OCI-M1 (cell line): ENCODE results near the gene SIRPA.

ENCODE experiments used
- DNase-seq: peaks from one replicate; lab custom pipeline; 2025; lab: John Stamatoyannopoulos, UW

The SIRPA gene

DNA sequence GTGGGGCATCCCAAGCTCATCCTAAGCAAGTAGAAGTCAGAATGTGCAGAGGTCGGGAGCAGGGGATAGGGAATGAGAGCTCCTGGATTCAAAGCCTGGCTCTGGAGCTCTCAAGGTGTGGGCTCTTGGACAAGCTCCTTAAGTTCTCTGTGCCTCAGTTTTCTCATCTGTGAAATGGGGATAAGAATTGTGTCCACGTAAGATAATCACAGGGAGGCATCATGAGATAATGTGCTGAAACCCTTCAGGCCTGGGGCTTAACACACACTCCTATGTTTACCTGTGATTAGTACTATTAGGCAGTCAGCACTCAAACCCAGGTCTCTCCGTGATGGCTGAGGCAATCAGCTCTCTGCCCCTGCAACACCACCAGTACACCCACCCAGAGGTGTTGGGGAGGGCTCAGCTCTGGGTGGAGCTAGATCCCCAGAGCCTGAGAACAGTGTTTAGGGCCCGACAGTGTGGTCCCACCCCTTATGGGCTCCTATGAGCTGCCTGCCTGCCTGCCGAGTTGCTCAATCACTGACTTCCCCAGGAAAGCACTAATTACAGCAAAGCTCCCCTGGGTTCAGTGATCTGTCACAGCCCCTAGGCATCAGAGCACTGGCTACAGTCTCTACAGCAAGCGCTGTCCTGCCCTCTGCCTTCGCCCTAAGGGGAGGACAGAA, 6.3 kb upstream of the SIRPA start:
- peak; percentile 55 for DNase-seq

DNA sequence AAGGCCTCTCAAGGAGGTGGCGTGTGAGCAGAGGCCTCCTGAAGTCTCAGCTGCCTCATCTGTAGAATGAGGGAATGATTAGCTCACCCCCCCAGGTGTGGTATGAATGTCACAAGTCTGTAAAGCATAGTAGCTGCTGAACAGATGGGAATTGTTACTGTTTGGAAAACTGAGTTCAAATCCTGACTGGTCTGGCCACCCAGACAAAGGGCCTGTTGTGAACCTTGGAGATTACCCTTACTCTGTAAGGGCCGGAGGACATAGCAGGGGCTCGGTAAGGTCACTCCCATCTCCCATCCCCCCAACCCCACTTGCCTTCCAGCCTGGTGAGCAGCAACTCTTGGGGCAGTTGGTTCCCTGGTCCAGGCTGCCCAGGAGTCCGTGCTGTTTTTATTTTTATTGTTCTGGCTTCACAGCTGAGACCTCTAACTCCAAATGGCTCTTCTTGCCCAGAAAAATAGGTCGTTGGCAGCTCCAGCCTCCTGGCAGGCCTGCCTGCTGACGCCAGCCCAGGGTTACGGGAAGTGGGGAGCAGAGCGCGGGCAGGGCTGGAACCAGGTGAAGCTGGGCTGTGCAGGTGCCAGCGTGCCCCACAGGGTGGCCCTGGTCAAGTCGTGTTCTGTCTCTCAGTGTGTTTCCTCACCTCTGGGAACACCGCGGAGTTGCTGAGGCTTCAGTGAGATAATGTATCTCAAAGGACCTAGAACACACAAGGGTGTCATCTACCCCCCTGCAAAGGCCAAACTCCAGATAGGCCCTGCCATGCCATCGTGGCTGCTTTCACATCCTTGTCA, 4.5 kb upstream of the SIRPA start:
- DNase-seq: no peak

DNA sequence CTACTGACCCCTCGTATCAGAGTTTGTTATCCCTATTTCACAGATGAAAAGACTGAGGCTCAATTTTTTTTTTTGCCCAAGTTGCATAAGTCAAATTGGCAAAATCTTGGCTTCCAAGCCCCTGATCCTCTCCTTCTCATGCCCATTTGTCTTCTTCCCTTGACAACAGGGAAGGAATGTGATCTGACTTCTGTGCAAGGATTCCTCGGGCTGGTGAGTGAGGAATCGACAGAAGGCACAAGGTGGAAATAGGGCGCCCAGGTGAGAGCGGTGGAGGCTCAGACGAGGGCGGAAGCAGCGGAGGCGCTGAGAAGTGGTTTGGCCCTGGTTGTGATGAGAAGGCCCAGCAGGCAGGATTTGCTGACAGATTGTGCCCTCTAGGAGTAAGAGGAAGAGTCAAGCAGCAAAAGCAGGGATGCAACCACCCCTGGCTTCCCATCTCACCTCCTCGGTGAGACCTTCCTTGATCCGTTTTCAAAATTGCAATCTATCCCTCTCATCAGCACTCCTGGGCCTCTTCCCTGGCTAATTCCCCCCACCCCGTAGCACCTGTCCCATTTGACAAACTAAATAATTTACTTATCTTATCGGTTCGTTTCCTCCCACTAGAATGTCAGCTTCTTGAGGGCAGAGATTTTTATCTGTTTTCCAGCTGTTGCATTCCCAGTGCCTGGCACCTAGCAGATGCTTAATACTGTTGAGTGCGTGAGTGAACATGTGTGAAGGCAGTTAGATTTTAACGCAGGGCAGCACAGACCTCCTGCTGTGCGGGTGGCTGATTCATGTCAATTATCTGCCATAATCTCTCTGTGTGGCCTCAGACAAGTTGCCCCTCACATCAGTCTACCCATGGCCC, 3.7 kb upstream of the SIRPA start:
- no peak for DNase-seq

DNA sequence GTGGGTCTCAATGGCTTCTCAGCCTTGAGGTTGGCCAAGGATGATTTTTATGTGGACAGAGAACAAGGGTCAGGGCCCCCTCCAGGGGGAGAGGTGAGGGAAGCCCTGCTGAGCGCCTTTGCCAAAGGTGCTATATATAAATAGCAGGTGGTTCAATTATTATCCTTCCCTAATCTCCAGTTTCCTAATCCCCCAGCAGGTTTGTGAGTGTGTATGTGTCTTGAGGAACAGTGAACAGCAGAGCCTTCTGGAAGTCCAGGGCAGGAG, 3.2 kb upstream of the SIRPA start:
- no peak for DNase-seq

DNA sequence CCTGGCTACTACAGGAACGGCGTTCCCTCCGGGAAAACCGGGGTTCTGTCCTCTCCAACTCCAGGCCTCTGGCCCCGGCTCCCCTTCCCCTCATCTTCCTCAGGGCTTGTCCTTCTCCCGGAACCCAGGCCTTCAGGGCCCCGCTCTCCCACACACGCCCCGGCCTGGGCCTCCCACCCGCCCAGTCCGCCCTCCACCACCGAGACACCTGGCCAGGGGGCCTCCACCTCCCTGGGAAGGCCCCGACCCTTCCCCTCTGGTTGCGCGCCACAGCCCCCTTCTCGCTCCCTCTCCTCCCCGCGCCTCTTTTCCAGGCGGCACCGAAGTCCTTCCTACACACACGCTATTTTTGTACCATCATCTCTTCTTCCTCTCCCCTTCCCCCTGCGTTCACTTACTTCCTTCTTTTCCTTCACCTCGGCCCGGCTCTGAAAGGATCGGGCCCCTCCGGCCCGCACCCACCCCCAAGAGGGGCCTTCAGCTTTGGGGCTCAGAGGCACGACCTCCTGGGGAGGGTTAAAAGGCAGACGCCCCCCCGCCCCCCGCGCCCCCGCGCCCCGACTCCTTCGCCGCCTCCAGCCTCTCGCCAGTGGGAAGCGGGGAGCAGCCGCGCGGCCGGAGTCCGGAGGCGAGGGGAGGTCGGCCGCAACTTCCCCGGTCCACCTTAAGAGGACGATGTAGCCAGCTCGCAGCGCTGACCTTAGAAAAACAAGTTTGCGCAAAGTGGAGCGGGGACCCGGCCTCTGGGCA, 1.3 kb upstream of the SIRPA start:
- DNase-seq: peak; percentile 71

DNA sequence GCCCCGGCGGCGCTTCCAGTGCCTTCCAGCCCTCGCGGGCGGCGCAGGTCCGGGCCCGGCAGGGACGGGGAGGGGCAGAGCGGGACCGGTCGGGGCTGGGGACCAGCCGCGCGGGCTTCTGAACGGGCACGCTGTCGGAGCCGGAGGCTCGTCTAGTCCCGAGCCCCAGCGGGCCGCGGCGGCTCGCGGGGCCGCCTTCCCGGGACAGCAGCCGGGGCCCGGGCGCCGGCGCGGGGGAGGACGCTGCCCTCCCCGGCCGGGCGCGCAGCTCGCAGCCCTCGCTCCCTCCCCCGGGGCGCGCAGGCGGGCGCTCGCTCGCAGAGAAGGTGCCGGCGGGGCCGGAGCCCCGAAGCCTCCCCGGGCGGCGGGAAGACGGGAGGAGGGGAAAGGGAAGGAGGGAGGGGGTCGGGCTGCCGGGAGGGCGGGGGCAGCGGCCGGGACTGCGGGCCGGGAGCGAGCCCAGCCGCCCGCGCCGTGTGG, 696 bp upstream of the SIRPA start:
- DNase-seq: peak; percentile 87

DNA sequence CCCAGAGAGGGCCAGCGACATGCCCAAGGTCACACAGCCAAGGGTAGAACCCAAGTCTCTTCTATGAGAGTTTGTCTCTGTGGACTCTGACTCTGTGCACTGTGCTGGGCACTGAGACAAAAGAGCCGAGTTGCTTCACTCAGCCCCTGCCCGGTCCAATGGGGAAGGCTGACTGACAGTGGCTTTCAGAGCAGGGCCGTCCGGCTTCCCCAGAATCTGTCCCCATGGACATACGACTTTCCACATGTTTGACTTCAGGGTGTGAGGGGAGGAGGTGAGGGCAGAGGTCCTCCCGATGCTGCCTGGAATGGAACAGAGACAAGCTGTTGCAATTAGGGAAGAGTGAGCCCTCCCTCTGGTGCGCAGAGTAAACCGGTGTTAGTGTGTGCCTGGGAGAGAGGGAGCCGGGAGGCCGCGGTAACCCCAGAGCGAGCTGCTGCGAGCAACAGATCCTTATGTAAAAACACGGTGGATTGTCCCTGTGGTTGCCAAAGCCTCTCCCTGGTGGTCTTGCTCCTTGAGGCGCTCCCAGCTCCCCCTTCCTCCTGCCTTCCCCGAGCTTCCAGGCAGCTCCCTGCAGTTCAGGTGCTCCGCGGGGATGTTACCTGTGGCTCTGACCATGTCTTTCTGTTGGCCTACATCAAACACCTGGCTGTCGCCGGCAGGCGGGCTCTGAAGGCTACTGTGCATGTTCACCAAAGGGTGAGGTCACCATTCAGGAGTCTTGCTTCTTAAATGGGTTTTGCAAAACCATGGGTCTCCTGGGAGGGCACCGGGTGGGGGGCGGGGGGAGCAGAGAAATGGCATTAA, 672 bp downstream of the SIRPA start:
- DNase-seq: peak; percentile 52

DNA sequence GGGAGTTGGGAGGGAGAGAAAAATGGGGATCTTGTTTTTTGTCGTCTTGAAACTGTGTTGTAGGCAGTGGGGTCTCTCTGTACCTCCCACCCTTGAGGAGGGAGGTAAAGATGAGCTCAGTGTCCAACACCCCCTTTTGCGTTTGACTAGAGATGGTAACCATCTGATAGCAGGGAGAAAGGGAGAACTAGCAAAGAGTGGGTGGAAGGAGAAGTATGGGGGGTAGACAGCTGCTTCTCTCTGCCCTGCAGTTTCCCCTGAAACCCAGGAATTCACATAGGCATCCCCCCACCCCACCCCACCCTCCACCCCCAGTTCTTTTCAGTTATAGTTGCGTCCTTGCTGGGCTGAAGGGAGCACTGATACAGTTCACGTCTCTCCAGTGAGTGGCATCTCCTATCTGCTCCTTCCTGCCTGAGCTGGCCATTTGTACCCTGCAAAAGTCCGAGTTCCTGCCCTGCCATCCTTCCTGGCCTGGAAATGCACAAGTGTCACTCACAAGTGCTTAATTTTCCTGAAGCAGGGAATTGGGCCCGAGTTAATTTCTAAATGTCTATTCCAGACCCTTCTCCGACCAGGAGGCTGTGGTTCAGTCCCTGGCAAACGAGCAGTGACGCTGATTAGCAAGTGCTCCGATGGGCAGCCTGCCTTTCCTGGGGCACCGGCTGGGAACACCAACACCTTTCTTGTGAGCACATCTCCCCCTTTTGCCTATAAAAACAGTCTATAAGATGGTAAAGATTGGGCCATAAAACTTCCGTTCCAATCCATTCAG, 1.5 kb downstream of the SIRPA start:
- peak; percentile 48 for DNase-seq

DNA sequence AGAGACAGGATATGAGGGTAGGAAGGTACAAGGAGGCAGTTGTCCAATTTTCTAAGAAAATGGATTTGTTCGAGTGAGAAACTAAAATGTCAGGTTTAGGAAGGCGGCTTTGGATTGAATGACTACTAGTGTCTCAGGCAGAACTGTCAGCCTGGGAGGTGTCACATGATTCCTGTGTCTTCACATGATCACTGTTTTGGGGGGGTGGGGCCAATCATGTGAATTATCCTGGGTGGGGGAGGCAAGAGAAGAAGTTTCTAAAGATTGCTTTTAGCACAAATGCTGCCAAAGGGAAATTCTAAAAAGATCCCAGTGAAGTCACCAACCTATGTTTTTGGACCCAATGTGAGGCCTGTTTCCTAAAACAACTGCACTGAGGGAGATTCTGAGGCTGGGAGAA, 2.3 kb downstream of the SIRPA start:
- DNase-seq: peak; percentile 77

DNA sequence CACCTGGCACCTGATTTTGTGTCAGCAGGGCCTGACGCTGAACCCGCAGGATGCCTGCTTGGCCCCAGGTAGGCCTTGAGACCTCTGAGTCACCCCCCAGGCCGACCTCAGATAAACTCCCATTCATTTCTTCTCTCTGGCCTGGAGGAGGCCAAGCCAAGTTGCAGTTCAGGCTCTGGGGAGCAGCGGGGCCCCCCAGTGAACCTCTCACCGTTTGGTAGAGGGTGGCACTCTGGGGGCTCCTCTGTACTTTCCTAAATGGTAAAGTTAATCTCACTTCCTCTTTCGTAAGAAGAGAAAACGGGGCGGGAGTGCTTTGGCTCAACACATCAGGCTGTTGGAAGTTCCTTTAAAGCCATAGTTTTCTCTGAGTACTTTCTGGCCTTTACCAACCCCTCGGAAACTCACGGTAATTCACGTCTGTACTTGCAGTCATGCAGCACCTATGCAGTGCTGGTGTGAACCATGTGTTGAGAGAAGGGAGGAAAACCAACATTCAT, 2.8 kb downstream of the SIRPA start:
- DNase-seq: peak; percentile 81

DNA sequence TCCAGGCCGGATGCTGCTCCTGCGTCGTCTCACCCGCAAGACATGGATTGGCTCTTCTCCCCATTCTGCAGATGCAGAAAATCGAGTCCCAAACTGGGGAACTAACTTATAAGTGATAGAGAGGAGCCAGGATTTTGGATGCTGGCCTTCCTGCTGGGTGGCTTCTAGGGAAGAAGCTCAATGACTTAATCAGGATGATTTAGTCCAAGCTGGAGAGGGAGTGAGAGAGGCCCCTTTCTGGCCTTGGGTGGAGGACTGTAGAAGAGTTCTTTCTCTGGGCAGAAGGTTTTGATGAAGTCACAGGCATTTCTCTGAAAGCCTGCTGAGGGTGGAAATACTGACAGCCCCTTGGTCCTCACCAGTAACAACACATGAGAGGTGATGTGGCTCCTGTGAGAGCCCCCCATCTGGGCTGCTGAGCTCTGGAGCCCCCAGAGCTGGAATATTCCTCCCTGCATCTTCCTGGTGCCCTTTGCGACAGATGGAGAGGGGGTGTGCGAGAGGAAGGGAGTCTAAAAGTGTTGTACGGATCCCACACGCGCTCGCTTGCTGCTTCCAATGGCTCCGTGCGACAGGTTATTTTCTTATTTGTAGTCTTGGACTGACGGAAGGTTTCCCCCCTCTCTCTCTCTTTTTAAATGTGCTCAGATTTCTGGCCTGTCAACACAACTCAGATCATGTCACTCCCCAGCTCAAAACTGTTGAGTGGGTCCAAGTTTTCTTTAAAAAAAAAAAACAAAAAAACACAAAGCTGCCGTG, 3.5 kb downstream of the SIRPA start:
- DNase-seq: no peak

DNA sequence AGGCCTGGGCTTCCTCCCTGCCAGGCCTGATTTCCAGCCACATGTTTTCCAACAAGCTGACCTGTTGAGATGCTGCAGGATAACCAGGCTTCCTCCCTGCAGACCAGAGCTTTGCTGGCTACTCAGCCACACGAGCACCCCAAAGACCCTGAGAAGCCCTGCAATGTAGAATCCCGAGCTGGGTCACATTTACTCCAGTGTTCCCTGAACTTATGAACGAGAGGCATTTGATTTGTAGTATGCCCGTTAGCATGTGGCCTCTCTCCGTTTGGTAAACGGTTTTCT, 4.0 kb downstream of the SIRPA start:
- DNase-seq: no peak

DNA sequence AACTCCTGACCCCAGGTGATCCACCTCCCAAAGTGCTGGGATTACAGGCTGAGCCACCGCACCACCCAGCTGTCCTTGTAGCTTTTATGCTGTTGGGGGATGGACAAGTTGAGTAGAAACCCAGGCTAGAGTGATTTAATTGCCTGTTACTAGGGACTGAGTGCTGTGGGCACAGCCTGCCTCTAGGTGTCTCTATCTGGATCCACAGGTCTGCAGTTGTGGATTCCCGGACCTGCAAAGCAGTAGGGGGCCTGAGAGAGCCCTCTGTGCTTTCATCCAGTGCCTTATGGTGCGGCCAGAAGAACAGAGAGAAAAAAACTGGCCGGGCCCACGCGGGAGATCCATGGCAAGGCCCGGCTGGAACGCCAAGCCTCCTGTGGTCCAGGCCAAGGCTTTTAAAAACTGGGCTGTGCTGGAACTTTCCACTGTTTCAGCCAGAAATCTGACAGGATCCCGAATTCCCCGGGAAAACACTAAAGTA, 5.2 kb downstream of the SIRPA start:
- DNase-seq: peak; percentile 86

DNA sequence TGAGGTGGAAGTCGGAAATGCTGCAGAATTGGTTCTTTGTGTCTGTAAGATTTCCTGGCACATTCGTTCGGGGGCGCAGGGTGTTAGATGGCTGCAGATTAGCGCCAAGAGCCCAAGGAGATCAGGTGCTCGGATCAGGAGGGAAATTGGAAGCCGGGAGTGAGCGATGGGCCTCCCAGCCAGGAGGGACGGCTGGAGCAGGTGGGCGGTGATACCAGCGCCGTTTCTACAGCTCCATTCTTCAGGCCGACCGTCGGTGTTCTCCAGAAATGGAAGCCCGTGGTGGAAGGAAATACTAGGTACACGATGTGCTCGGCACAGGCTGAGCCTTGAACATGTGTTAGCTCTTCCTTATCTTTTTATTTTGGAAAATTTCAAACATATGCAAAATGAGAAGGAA, 6.5 kb downstream of the SIRPA start:
- no peak for DNase-seq

DNA sequence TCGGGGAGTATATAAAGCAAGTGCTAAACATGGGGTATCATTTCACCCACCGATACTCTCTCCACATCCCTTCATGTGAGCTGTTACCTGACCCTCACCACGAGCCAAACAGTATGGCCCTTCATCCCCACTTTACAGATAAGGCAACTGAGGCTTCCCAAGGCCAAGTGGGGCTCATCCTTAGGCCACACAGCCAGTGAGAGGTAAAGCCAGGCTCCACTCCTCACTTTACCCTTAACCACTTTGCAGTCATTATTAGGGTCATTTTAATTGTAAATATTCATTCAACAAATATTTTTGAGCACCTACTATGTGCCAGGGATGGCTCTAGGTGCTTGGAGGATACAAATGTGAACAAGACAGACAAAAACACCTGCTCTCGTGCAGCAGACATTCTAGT, 7.0 kb downstream of the SIRPA start:
- no peak for DNase-seq

DNA sequence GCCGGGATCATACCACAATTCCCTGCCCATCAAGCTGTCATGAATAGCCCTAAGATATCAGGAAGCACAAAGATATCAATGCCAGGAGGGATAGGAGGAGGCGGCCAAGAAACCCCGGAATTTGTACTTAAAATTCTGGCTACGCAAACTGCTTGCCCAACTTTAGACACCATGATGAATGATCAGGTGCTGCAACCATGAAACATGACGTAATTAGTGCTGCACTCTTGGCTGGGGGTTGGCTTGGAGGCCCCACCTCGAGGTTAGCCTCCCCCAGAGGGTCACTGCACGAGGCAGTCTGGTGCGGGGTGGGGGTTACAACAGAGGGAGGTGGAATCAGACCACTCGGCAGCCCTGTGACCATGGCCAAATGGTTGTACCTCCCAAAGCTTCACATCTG, 8.9 kb downstream of the SIRPA start:
- no peak for DNase-seq

DNA sequence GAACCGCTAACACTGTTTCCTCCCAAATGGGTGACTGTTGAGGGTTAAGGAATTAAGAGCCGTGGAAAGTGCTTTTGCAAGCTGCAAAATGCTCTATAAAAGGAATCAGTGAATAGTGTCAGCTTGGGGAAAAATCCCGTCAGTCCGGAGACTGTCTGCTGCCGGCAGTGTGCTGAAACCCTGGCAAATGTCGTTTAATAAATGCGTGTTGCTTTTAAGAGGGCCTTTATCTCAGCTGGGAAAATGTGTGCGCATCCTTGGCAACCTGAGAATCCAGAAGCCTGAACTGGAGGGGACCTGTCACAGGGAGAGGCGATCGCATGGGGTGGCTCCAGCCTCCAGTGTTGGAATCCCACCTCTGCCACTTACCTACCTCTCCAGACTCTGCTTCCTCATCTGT, 9.8 kb downstream of the SIRPA start:
- no peak for DNase-seq

DNA sequence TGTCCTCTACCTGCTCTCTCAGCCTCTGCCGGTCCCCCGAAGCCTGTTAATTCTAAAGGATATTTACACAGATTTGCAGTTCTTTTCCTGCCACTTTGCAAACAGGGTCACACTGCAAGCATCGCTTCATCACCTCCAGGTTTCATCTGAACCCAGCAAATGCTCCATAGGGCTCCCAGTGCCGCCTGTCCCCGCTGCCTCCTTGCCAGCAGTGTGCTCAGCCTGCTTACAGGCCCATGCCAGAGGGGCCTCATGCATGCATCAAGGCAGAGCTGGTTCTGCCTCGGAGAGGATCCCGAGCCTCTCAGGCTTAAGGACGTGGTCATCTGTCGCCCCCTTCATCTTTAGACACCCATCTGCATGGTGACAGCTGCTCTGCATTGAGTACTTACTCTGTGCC, 10.5 kb downstream of the SIRPA start:
- no peak for DNase-seq

DNA sequence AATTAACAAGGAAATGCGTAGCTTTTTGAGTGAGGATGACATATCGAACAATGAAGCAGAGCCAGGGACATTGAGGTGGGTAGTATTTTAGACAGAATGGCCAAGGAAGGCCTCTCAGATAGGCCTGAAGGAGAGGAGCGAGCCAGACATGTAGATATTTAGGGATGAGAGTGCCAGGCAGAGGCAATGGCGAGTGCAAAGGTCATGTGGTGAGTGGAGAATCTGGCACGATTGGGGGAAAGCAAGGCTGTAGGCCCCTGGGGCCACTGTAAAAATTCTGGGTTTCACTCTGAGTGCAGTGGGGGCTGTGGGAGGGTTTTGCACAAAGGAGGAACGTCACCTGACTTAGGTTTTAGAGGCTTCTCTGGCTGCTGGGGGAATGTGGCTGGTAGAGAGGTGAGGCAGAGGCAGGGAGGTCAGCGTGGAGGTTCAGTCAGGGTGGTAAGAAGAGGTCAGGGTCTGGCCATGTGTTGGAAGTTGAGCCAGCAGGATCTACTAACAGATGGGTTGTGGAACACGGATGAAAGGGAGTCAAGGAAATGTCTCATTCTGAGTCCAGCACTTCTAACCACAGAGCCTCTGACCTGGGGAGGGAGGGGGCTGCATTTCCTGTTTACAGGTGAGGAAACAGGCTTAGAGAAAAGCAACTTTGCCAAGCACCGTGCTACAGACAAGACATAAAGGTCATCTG, 11.3 kb downstream of the SIRPA start:
- no peak for DNase-seq
